Neuronal stem cell (in vitro differentiated cells): ENCODE measurements around the gene AFG1L.
"Not testable (repeated sequence)": the region's sequence is repeated elsewhere in the genome, so short reads cannot be mapped to it uniquely, and the experiment has no call there.

ENCODE experiments used
- DNase-seq: peaks from one replicate; pipeline ENCODE4 v3.0.0-alpha.2; 2013; ENCODE audit warnings: low spot score
- H2AFZ ChIP-seq: one replicate; pipeline ENCODE4 v1.6.1; 2013; ENCODE audit warnings: mild to moderate bottlenecking, low read length, inconsistent platforms
- H2AK5ac ChIP-seq: 2 replicates; pipeline ENCODE4 v1.6.1; 2013; ENCODE audit warnings: low read depth, mild to moderate bottlenecking, inconsistent platforms, low read length, moderate library complexity, mixed read lengths
- H2BK120ac ChIP-seq: 2 replicates; pipeline ENCODE4 v1.6.1; 2013; ENCODE audit warnings: low read depth, mild to moderate bottlenecking, inconsistent platforms, low read length, moderate library complexity, mixed read lengths
- H2BK12ac ChIP-seq: one replicate; pipeline ENCODE4 v1.6.1; 2013; ENCODE audit warnings: low read length, inconsistent platforms
- H2BK15ac ChIP-seq: 2 replicates; pipeline ENCODE4 v1.6.1; 2013; ENCODE audit warnings: mild to moderate bottlenecking, low read length, inconsistent platforms, mixed read lengths
- H2BK5ac ChIP-seq: one replicate; pipeline ENCODE4 v1.6.1; 2013; ENCODE audit warnings: inconsistent platforms, mild to moderate bottlenecking, low read length, moderate library complexity
- H3K14ac ChIP-seq: one replicate; pipeline ENCODE4 v1.6.1; 2013; ENCODE audit warnings: low read length, inconsistent platforms
- H3K18ac ChIP-seq: 2 replicates; pipeline ENCODE4 v1.6.1; 2013; ENCODE audit warnings: low read length, inconsistent platforms
- H3K23ac ChIP-seq: 2 replicates; pipeline ENCODE4 v1.6.1; 2013; ENCODE audit warnings: low read depth, mild to moderate bottlenecking, mixed read lengths, low read length, inconsistent platforms; ENCODE audit not compliant: poor library complexity
- H3K27ac ChIP-seq: replicated peaks from 3 replicates; pipeline ENCODE4 v1.5.1; 2013; ENCODE audit warnings: low read length, inconsistent platforms
- H3K27me3 ChIP-seq, 3 experiments: 2 replicates each; pipeline ENCODE4 v1.6.1; 2013; ENCODE audit warnings: low read length in 3 of 3, mild to moderate bottlenecking in 2 of 3, inconsistent platforms in 1 of 3, low read depth in 1 of 3, mixed read lengths in 1 of 3, moderate library complexity in 1 of 3; ENCODE audit not compliant: control insufficient read depth in 3 of 3, insufficient read depth in 3 of 3
- H3K36me3 ChIP-seq, 2 donors: replicated peaks in 1 of 2; 2 replicates each; pipeline ENCODE4 v1.6.1; 2013; ENCODE audit warnings: low read length in 2 of 2; ENCODE audit not compliant: control insufficient read depth in 2 of 2, insufficient read depth in 2 of 2
- H3K4ac ChIP-seq: 2 replicates; pipeline ENCODE4 v1.6.1; 2013; ENCODE audit warnings: inconsistent platforms, mild to moderate bottlenecking, low read length, moderate library complexity
- H3K4me1 ChIP-seq, 2 donors: 1 replicate in 1 of 2; 2 replicates in 1 of 2; pipeline ENCODE4 v1.6.1; 2013; ENCODE audit warnings: low read length in 2 of 2, low read depth in 1 of 2; ENCODE audit not compliant: control insufficient read depth in 2 of 2, insufficient read depth in 1 of 2
- H3K4me2 ChIP-seq: one replicate; pipeline ENCODE4 v1.6.1; 2013; ENCODE audit warnings: mild to moderate bottlenecking, low read length, inconsistent platforms; ENCODE audit not compliant: insufficient read depth, poor library complexity, severe bottlenecking
- H3K4me3 ChIP-seq, 2 donors: 2 replicates each; pipeline ENCODE4 v1.5.1; 2013; ENCODE audit warnings: low read length in 2 of 2, mild to moderate bottlenecking in 2 of 2, inconsistent platforms in 1 of 2, moderate library complexity in 1 of 2
- H3K79me1 ChIP-seq: one replicate; pipeline ENCODE4 v1.6.1; 2013; ENCODE audit warnings: low read depth, mild to moderate bottlenecking, inconsistent platforms, low read length, moderate library complexity
- H3K9ac ChIP-seq: one replicate; pipeline ENCODE4 v1.6.1; 2013; ENCODE audit warnings: mild to moderate bottlenecking, low read depth, low read length, inconsistent platforms; ENCODE audit not compliant: poor library complexity
- H3K9me3 ChIP-seq, 2 donors: replicated peaks in 1 of 2; 2 replicates each; pipeline versions ENCODE3 to v1.6.1; 2013; ENCODE audit warnings: low read length in 2 of 2, mild to moderate bottlenecking in 2 of 2, inconsistent platforms in 1 of 2, low read depth in 1 of 2, mixed read lengths in 1 of 2, moderate library complexity in 1 of 2; ENCODE audit not compliant: control insufficient read depth in 2 of 2, insufficient read depth in 1 of 2
- H4K8ac ChIP-seq: one replicate; pipeline ENCODE4 v1.6.1; 2013; ENCODE audit warnings: low read depth, mild to moderate bottlenecking, inconsistent platforms, low read length, moderate library complexity
- H4K91ac ChIP-seq: one replicate; pipeline ENCODE4 v1.6.1; 2013; ENCODE audit warnings: low read length, low read depth, mild to moderate bottlenecking, inconsistent platforms; ENCODE audit not compliant: poor library complexity
- WGBS, 2 donors: extraction: QIAGEN DNeasy Blood & Tissue Kit; methylation state at CpG; one replicate each; pipeline ENCODE4 v1.1.7; 2013; ENCODE audit warnings: missing lambda C conversion rate in 2 of 2, mixed read lengths in 1 of 2; ENCODE audit not compliant: insufficient read length in 2 of 2, insufficient replicate concordance in 1 of 2; ENCODE audit errors: extremely low coverage in 2 of 2; 5-methylcytosine and 5-hydroxymethylcytosine counted together

AFG1L gene

GRCh38 chr6:108302386-108302785 is 7.5 kb downstream of the AFG1L start:
- Histone ChIP-seq H3K4ac (no peak overlapping the region), H2AK5ac (no peak overlapping the region), H3K79me1 (no peaks in the 10 kb centered on the region), H3K4me2 (no peak overlapping the region), H3K4me1 (no peaks in the 10 kb centered on the region), H4K8ac (no peak overlapping the region), H2BK12ac (no peak overlapping the region), H3K27ac (no peak overlapping the region), H3K9me3 (no peaks in the 10 kb centered on the region), H3K4me3 (no peak overlapping the region), H2BK5ac (no peak overlapping the region), H2AFZ (no peak overlapping the region), H3K36me3 (no peaks in the 10 kb centered on the region), H4K91ac (no peak overlapping the region), H3K14ac (no peak overlapping the region), H2BK15ac (no peak overlapping the region), H3K9ac (no peak overlapping the region), H2BK120ac (no peak overlapping the region), H3K23ac (no peak overlapping the region), H3K18ac (no peak overlapping the region), H3K27me3 (no peaks in the 10 kb centered on the region)
- DNase-seq: no peak
- WGBS, 2 donors: no CpG with 5 or more reads among the region's 5 CpGs

GRCh38 chr6:108304646-108305045 is 9.8 kb downstream of the AFG1L start:
- no peak overlapping the region for H2BK5ac ChIP-seq
- H4K91ac ChIP-seq: no peak overlapping the region
- no peak overlapping the region for H2AK5ac ChIP-seq
- H3K9me3 ChIP-seq: no peaks in the 10 kb centered on the region
- H2BK120ac ChIP-seq: no peak overlapping the region
- H3K4me3 ChIP-seq: no peak overlapping the region
- H3K23ac ChIP-seq: no peak overlapping the region
- H3K18ac ChIP-seq: no peak overlapping the region
- DNase-seq: no peak
- no peak overlapping the region for H3K4me2 ChIP-seq
- H3K36me3 ChIP-seq: no peaks in the 10 kb centered on the region
- H3K9ac ChIP-seq: no peak overlapping the region
- H2BK12ac ChIP-seq: no peak overlapping the region
- no peak overlapping the region for H3K4ac ChIP-seq
- no peaks in the 10 kb centered on the region for H3K4me1 ChIP-seq
- H4K8ac ChIP-seq: no peak overlapping the region
- no peak overlapping the region for H3K27ac ChIP-seq
- H2BK15ac ChIP-seq: no peak overlapping the region
- no peak overlapping the region for H2AFZ ChIP-seq
- H3K14ac ChIP-seq: no peak overlapping the region
- WGBS, 2 donors: no CpG with 5 or more reads among the region's 2 CpGs
- H3K27me3 ChIP-seq: no peaks in the 10 kb centered on the region
- no peaks in the 10 kb centered on the region for H3K79me1 ChIP-seq

GRCh38 chr6:108308641-108309040 is 13.8 kb downstream of the AFG1L start:
- H2BK12ac ChIP-seq: not testable (repeated sequence)

GRCh38 chr6:108309844-108310243 is 15.0 kb downstream of the AFG1L start:
- H2BK12ac ChIP-seq: no peak overlapping the region
- no peak overlapping the region for H4K91ac ChIP-seq
- H3K9ac ChIP-seq: no peak overlapping the region
- no peak overlapping the region for H3K23ac ChIP-seq
- H3K79me1 ChIP-seq: no peaks in the 10 kb centered on the region
- no peaks in the 10 kb centered on the region for H3K27me3 ChIP-seq
- H3K9me3 ChIP-seq: no peaks in the 10 kb centered on the region
- H3K18ac ChIP-seq: no peak overlapping the region
- no peak overlapping the region for H2BK5ac ChIP-seq
- no peak overlapping the region for H3K27ac ChIP-seq
- no CpG with 5 or more reads among the region's 5 CpGs for WGBS, 2 donors
- no peak overlapping the region for H3K4ac ChIP-seq
- H2BK120ac ChIP-seq: no peak overlapping the region
- peaks cover 0 to 1% of the 10 kb centered on the region in 2 donors for H3K4me1 ChIP-seq
- H4K8ac ChIP-seq: no peak overlapping the region
- no peak overlapping the region for H2AFZ ChIP-seq
- no peaks in the 10 kb centered on the region for H3K36me3 ChIP-seq
- H2BK15ac ChIP-seq: no peak overlapping the region
- no peak overlapping the region for H3K4me3 ChIP-seq
- H2AK5ac ChIP-seq: no peak overlapping the region
- no peak for DNase-seq
- H3K4me2 ChIP-seq: no peak overlapping the region
- H3K14ac ChIP-seq: no peak overlapping the region

More at GRCh38 chr6:108308641-108309040, 13.8 kb downstream of the AFG1L start:
- H2BK15ac ChIP-seq, H4K91ac ChIP-seq, H3K14ac ChIP-seq, H2AK5ac ChIP-seq, H2AFZ ChIP-seq, H3K27ac ChIP-seq, H3K4me3 ChIP-seq, H3K27me3 ChIP-seq, H3K79me1 ChIP-seq, H3K23ac ChIP-seq, H3K4me2 ChIP-seq, H3K18ac ChIP-seq, H3K4me1 ChIP-seq, H4K8ac ChIP-seq, H3K4ac ChIP-seq, H2BK120ac ChIP-seq, H3K36me3 ChIP-seq, H3K9ac ChIP-seq, H2BK5ac ChIP-seq, DNase-seq, H3K9me3 ChIP-seq: not testable (repeated sequence)
- WGBS, 2 donors: no CpG with 5 or more reads among the region's 4 CpGs
